Suprapubic skin (tissue), 4 donors: ENCODE results near the gene GNAQ. TPM values are rescaled to one million over a fixed set of nuclear protein-coding genes. Genes with fewer than 3 reads are reported as not detected.

ENCODE experiments used
- DNase-seq, 2 donors: peaks; one replicate each; pipeline ENCODE4 v3.0.0-alpha.2; 2019; ENCODE audit warnings: low spot score in 2 of 2
- H3K27ac ChIP-seq: fragments of 200-600 bp; sonication (generic); one replicate; pipeline ENCODE4 v1.5.1; 2019
- H3K27me3 ChIP-seq: fragments of 200-600 bp; sonication (generic); one replicate; pipeline ENCODE4 v1.5.1; 2019
- H3K36me3 ChIP-seq: fragments of 200-600 bp; sonication (generic); one replicate; pipeline ENCODE4 v1.5.1; 2019
- H3K4me1 ChIP-seq: fragments of 200-600 bp; sonication (generic); one replicate; pipeline ENCODE4 v1.5.1; 2019
- H3K4me3 ChIP-seq: fragments of 200-600 bp; sonication (generic); one replicate; pipeline ENCODE4 v1.5.1; 2019; ENCODE audit warnings: mild to moderate bottlenecking
- H3K9me3 ChIP-seq: fragments of 200-600 bp; sonication (generic); one replicate; pipeline ENCODE4 v1.5.1; 2019
- CTCF ChIP-seq, 2 donors: fragments of 200-600 bp in 1 of 2; fragments of 450-650 bp in 1 of 2; sonication (generic) in 1 of 2; IDR thresholded peaks; one replicate each; pipeline ENCODE4 v1.5.1; 2016 to 2019; ENCODE audit warnings: antibody characterized with exemption in 2 of 2, mild to moderate bottlenecking in 1 of 2, moderate library complexity in 1 of 2
- EP300 ChIP-seq: sonication (generic); formaldehyde crosslinking; IDR thresholded peaks from one replicate; pipeline ENCODE4 v1.6.1; 2017; ENCODE audit warnings: antibody characterized with exemption
- POLR2A ChIP-seq, 2 donors: fragments of 450-650 bp; IDR thresholded peaks; one replicate each; pipeline ENCODE4 v1.6.1; 2017; ENCODE audit warnings: antibody characterized with exemption in 2 of 2, mild to moderate bottlenecking in 2 of 2, moderate library complexity in 2 of 2
- POLR2AphosphoS5 ChIP-seq, 3 donors: sonication (generic); formaldehyde crosslinking; IDR thresholded peaks; one replicate each; pipeline ENCODE4 v1.6.1; 2017; ENCODE audit warnings: antibody characterized with exemption in 3 of 3
- WGBS: methylation state at CpG from one replicate; pipeline ENCODE4 v1.1.5; 2018; 5-methylcytosine and 5-hydroxymethylcytosine counted together
- total RNA-seq, 4 donors: library from RNA; depleted of rRNA; stranded (reverse); fragments of >200 nt; gene quantifications; one replicate each; pipeline ENCODE4 v1.1.0, GENCODE V29; 2016

GNAQ gene
- total RNA-seq, 4 donors from 2014 or later: 16.0 to 29.0 (median 17.7) TPM

- Histone ChIP-seq H3K36me3 (no peaks in the 10 kb centered on the region), H3K4me1 (peaks cover 57% of the 10 kb centered on the region), H3K27me3 (no peaks in the 10 kb centered on the region), H3K9me3 (no peaks in the 10 kb centered on the region), H3K4me3 (no peak overlapping the region), H3K27ac (peak overlapping the region; percentile 76)
- no peak for DNase-seq
- 70% methylated on average over 5 of the region's 5 CpGs for WGBS
- TF ChIP-seq CTCF (IDR thresholded peaks at IDR 0.05) (no peak), EP300 (no peak), POLR2A (IDR thresholded peaks at IDR 0.05) (no peak), POLR2AphosphoS5 (IDR thresholded peaks at IDR 0.05) (no peak)
These were observed 85.8 kb downstream of the GNAQ start for GRCh38 chr9:77945798-77946197.

- no peaks in the 10 kb centered on the region for H3K27me3 ChIP-seq
- peak overlapping the region; percentile 76 for H3K27ac ChIP-seq
- no peak overlapping the region for H3K4me3 ChIP-seq
- H3K36me3 ChIP-seq: no peaks in the 10 kb centered on the region
- TF ChIP-seq EP300 (no peak), POLR2A (IDR thresholded peaks at IDR 0.05) (no peak), POLR2AphosphoS5 (IDR thresholded peaks at IDR 0.05) (no peak), CTCF (IDR thresholded peaks at IDR 0.05) (no peak)
- 29% methylated on average over 6 of the region's 6 CpGs for WGBS
- DNase-seq: no peak
- H3K9me3 ChIP-seq: no peaks in the 10 kb centered on the region
- H3K4me1 ChIP-seq: peaks cover 50% of the 10 kb centered on the region
These were observed 86.9 kb downstream of the GNAQ start for GRCh38 chr9:77944556-77945243.

GRCh38 chr9:77943057-77943456 is 88.6 kb downstream of the GNAQ start:
- no peaks in the 10 kb centered on the region for H3K9me3 ChIP-seq
- no peak for TF ChIP-seq CTCF (IDR thresholded peaks at IDR 0.05)
- no peak for TF ChIP-seq EP300
- TF ChIP-seq POLR2AphosphoS5 (IDR thresholded peaks at IDR 0.05): no peak
- TF ChIP-seq POLR2A (IDR thresholded peaks at IDR 0.05): no peak
- H3K36me3 ChIP-seq: no peaks in the 10 kb centered on the region
- H3K4me3 ChIP-seq: no peak overlapping the region
- no peaks in the 10 kb centered on the region for H3K27me3 ChIP-seq
- H3K4me1 ChIP-seq: peaks cover 38% of the 10 kb centered on the region
- H3K27ac ChIP-seq: no peak overlapping the region
- no peak for DNase-seq
- WGBS: 81% methylated on average over 4 of the region's 4 CpGs

- Histone ChIP-seq H3K4me3 (no peak overlapping the region), H3K9me3 (no peaks in the 10 kb centered on the region), H3K27me3 (no peaks in the 10 kb centered on the region), H3K4me1 (peaks cover 3% of the 10 kb centered on the region), H3K27ac (no peak overlapping the region), H3K36me3 (no peaks in the 10 kb centered on the region)
- WGBS: 57% methylated on average over 2 of the region's 2 CpGs
- TF ChIP-seq POLR2AphosphoS5 (IDR thresholded peaks at IDR 0.05) (no peak), EP300 (no peak), POLR2A (IDR thresholded peaks at IDR 0.05) (no peak), CTCF (IDR thresholded peaks at IDR 0.05) (no peak)
- no peak for DNase-seq
These were observed 92.4 kb downstream of the GNAQ start for GRCh38 chr9:77939149-77939668.

GRCh38 chr9:77938163-77938562 is 93.4 kb downstream of the GNAQ start:
- DNase-seq: no peak
- WGBS: 100% methylated on average over 2 of the region's 2 CpGs
- TF ChIP-seq CTCF (IDR thresholded peaks at IDR 0.05): no peak
- no peak for TF ChIP-seq EP300
- no peak for TF ChIP-seq POLR2A (IDR thresholded peaks at IDR 0.05)
- no peak for TF ChIP-seq POLR2AphosphoS5 (IDR thresholded peaks at IDR 0.05)
- Histone ChIP-seq H3K27ac (no peak overlapping the region), H3K36me3 (no peaks in the 10 kb centered on the region), H3K4me1 (no peaks in the 10 kb centered on the region), H3K4me3 (no peak overlapping the region), H3K9me3 (no peaks in the 10 kb centered on the region), H3K27me3 (no peaks in the 10 kb centered on the region)
